Measurements from ENCODE around the gene DLGAP1.

DLGAP1 gene

DNA sequence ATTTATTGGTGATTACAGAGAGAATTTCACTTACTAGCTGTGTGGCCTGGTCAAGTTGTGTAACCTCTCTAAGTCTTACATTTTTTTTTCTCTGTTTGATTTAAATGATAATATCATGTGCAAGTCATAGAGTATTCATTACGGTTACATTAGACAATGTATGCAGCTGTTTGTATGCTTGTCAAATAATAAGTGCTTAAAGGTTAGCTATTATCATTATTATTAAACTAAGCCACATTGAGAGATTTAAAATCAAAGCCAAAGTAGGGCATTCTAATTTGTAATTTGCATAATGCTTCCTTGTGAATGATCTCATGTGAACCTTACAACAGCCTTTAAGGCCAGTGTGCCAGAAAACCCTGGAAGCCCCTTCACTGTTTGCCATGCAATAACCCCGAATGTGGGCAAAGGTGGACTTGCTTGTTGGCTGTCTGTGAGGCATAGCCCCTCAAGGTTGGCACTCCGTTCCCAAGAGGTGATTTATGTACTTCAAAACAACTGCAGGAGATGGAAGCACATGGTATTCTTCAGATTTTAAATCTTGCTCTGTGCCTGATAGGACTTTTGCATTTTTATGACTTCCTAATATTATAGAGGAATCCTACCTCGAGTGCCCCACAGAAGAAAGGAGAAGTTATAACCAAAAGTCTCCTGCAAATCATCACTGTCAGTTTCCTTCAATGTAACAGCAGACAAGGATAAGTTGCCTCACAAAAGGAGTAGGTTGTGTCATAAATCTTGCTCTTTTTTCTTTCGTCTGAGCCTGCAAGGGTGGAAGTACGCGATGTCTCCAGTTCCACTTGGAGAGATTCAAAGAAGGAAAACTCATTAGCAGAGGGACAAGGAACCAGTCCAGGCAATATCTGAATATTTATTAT lies 733.1 kb downstream of the DLGAP1 start:
- ATAC-seq (ENCODE audit: low read depth) (no peak), DNase-seq (ENCODE audit: low spot score) (no peak)
- Histone ChIP-seq H3K27me3 (ENCODE audit: insufficient read depth, poor library complexity, severe bottlenecking) (no peaks in the 10 kb centered on the region), H3K36me3 (ENCODE audit: low read depth) (no peaks in the 10 kb centered on the region), H3K27ac (ENCODE audit: poor library complexity, severe bottlenecking) (no peak overlapping the region), H3K9me3 (ENCODE audit: severe bottlenecking) (no peaks in the 10 kb centered on the region), H3K4me3 (ENCODE audit: severe bottlenecking) (no peak overlapping the region), H3K4me1 (ENCODE audit: insufficient read depth, poor library complexity, severe bottlenecking) (no peaks in the 10 kb centered on the region)
- TF ChIP-seq, protein P1, sequence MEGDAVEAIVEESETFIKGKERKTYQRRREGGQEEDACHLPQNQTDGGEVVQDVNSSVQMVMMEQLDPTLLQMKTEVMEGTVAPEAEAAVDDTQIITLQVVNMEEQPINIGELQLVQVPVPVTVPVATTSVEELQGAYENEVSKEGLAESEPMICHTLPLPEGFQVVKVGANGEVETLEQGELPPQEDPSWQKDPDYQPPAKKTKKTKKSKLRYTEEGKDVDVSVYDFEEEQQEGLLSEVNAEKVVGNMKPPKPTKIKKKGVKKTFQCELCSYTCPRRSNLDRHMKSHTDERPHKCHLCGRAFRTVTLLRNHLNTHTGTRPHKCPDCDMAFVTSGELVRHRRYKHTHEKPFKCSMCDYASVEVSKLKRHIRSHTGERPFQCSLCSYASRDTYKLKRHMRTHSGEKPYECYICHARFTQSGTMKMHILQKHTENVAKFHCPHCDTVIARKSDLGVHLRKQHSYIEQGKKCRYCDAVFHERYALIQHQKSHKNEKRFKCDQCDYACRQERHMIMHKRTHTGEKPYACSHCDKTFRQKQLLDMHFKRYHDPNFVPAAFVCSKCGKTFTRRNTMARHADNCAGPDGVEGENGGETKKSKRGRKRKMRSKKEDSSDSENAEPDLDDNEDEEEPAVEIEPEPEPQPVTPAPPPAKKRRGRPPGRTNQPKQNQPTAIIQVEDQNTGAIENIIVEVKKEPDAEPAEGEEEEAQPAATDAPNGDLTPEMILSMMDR (IDR thresholded peaks at IDR 0.05; ENCODE audit: poor library complexity, severe bottlenecking), result no peak

DNA sequence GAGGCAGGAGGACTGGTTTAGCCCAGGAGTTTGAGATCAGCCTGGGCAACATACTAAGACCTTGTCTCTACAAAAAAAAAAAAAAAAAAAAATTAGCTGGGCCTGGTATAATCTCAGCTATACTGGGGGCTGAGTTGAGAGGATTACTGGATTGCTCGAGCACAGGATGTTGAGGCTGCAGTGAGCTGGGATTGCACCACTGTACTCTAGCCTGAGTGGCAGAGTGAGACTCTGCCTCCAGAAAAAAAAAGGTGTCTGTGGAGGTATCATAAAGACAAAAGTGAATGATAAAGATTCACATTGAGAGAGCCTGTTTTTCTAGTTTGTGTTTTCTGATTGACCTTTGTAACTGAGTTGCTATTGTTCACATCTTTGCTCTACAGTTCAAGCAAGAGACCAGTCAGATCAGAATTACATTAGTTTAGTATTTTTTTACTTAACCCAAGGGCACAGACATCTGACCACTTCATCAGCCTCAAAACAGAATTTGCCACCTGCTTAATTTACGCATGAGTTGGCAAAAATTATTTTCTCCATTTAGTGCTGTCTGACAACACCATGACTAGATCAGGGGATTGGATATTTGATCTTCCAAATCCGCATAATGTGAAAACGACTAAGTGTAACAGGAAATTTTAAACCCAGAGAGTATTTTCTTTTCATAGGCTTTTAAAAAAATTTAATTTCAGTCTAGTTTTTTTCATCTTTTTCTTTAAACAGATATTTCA lies 734.1 kb downstream of the DLGAP1 start:
- Histone ChIP-seq H3K4me1 (ENCODE audit: insufficient read depth, poor library complexity, severe bottlenecking) (no peaks in the 10 kb centered on the region), H3K36me3 (ENCODE audit: low read depth) (no peaks in the 10 kb centered on the region), H3K27me3 (ENCODE audit: insufficient read depth, poor library complexity, severe bottlenecking) (no peaks in the 10 kb centered on the region), H3K4me3 (ENCODE audit: severe bottlenecking) (no peak overlapping the region), H3K27ac (ENCODE audit: poor library complexity, severe bottlenecking) (no peak overlapping the region), H3K9me3 (ENCODE audit: severe bottlenecking) (no peaks in the 10 kb centered on the region)
- TF ChIP-seq, protein P1 (IDR thresholded peaks at IDR 0.05; ENCODE audit: poor library complexity, severe bottlenecking), result no peak
- no peak for DNase-seq (ENCODE audit: low spot score)
- ATAC-seq (ENCODE audit: low read depth), result no peak

DNA sequence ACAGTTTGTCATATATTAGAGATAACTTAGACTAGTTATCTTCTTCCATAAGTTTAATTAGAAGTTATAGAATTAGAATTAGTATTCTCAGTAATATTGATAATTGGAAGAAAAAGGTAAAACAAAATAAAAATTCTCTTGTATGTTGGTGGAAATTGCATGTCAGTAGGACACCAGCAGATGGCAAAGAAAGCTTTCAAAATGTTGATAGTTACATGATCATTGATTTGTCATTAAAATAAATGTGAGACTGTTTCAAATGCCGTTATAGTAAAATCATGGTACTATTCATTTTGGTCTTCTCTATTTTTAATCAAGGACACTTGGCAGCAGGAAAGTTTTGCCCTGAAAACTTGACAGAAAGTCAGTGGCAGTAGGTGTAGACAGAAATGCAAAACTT lies 734.9 kb downstream of the DLGAP1 start:
- Histone ChIP-seq H3K36me3 (ENCODE audit: low read depth) (no peaks in the 10 kb centered on the region), H3K27me3 (ENCODE audit: insufficient read depth, poor library complexity, severe bottlenecking) (no peaks in the 10 kb centered on the region), H3K9me3 (ENCODE audit: severe bottlenecking) (no peaks in the 10 kb centered on the region), H3K27ac (ENCODE audit: poor library complexity, severe bottlenecking) (no peak overlapping the region), H3K4me1 (ENCODE audit: insufficient read depth, poor library complexity, severe bottlenecking) (no peaks in the 10 kb centered on the region), H3K4me3 (ENCODE audit: severe bottlenecking) (no peak overlapping the region)
- DNase-seq (ENCODE audit: low spot score), result no peak
- ATAC-seq (ENCODE audit: low read depth), result no peak
- TF ChIP-seq, protein P1 (IDR thresholded peaks at IDR 0.05; ENCODE audit: poor library complexity, severe bottlenecking), result no peak

DNA sequence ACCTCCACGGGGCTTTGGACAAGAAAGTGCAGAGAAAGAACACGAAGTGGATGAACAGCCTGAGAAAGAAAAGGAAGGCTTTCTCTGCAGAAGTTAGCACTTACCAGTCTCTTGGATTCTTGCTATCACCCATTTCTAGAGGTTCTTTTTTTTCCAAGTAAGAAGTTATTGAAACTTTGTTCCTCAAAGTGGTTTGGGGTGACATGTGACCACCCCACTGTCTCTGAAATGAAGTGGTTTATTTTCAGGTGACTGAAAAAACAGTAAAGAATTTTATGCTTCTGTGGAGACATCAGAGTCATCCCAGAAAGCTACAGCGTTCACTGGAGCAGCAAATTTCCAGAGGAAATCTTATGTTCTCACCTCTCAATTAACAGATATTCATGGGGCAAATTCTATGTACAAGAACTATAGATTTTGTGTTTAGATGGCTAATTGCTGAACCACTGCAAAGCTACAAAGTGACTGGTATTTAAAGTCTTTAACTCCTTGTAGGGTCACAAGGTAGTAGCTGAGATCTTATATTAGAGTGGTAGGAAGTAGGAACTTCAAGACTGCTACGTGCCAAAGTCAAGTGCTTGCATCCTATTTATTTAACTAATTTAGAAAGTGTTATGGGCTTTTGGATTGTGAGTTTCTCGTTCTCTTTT lies 737.6 kb downstream of the DLGAP1 start:
- ATAC-seq (ENCODE audit: low read depth), result no peak
- DNase-seq (ENCODE audit: low spot score), result no peak
- Histone ChIP-seq H3K4me1 (ENCODE audit: insufficient read depth, poor library complexity, severe bottlenecking) (no peaks in the 10 kb centered on the region), H3K9me3 (ENCODE audit: severe bottlenecking) (no peaks in the 10 kb centered on the region), H3K4me3 (ENCODE audit: severe bottlenecking) (no peak overlapping the region), H3K36me3 (ENCODE audit: low read depth) (no peaks in the 10 kb centered on the region), H3K27ac (ENCODE audit: poor library complexity, severe bottlenecking) (no peak overlapping the region), H3K27me3 (ENCODE audit: insufficient read depth, poor library complexity, severe bottlenecking) (no peaks in the 10 kb centered on the region)
- TF ChIP-seq, protein P1 (IDR thresholded peaks at IDR 0.05; ENCODE audit: poor library complexity, severe bottlenecking), result no peak

Measured in RWPE2 (cell line).